WERI-Rb-1 (cell line): ENCODE results near the gene DNAJC13.

Source experiments
- DNase-seq: peaks from one replicate; pipeline ENCODE4 v3.0.0-alpha.2; 2020
- H3K27ac ChIP-seq: fragments of 250-450 bp; sonication (Bioruptor Pico); 2 replicates; pipeline ENCODE4 v1.5.1; 2020; ENCODE audit warnings: mild to moderate bottlenecking, moderate library complexity
- H3K27me3 ChIP-seq: fragments of 250-450 bp; sonication (Bioruptor Pico); 2 replicates; pipeline ENCODE4 v1.5.1; 2021; ENCODE audit warnings: mild to moderate bottlenecking, low read depth, moderate library complexity; ENCODE audit not compliant: insufficient read depth, severe bottlenecking
- H3K36me3 ChIP-seq: fragments of 250-450 bp; sonication (Bioruptor Pico); 2 replicates; pipeline ENCODE4 v1.5.1; 2020; ENCODE audit warnings: mild to moderate bottlenecking, moderate library complexity
- H3K4me3 ChIP-seq: 2 replicates; pipeline ENCODE4 v1.5.1; 2011; ENCODE audit warnings: low read depth, mild to moderate bottlenecking, control low read depth, low read length
- H3K9me3 ChIP-seq: fragments of 250-450 bp; sonication (Bioruptor Pico); 2 replicates; pipeline ENCODE4 v1.5.1; 2021; ENCODE audit warnings: mild to moderate bottlenecking, moderate library complexity; ENCODE audit not compliant: severe bottlenecking
- CTCF ChIP-seq: IDR thresholded peaks from 2 replicates; pipeline ENCODE4 v1.5.1; 2011; ENCODE audit warnings: low read depth, mild to moderate bottlenecking, control low read depth, inconsistent platforms, low read length

The DNAJC13 gene

GRCh38 chr3:132416161-132416560 lies 1.1 kb upstream of the DNAJC13 start:
- Histone ChIP-seq H3K9me3 (no peaks in the 10 kb centered on the region), H3K27me3 (no peaks in the 10 kb centered on the region), H3K27ac (peak overlapping the region; percentile 94; the same call in 1 of the 2 replicates), H3K36me3 (peaks cover 8% of the 10 kb centered on the region), H3K4me3 (peak overlapping the region; percentile 79; the same call in 1 of the 2 replicates)
- no peak for DNase-seq
- no peak for TF ChIP-seq CTCF

GRCh38 chr3:132417695-132418411 lies 551 bp downstream of the DNAJC13 start:
- Histone ChIP-seq H3K4me3 (peak overlapping the region; percentile 79), H3K36me3 (peaks cover 14% of the 10 kb centered on the region), H3K27ac (peak overlapping the region; percentile 94), H3K9me3 (no peaks in the 10 kb centered on the region), H3K27me3 (no peaks in the 10 kb centered on the region)
- peak; percentile 83 for DNase-seq
- no peak for TF ChIP-seq CTCF

- TF ChIP-seq CTCF = no peak
- no peak for DNase-seq
- Histone ChIP-seq H3K27me3 (no peaks in the 10 kb centered on the region), H3K36me3 (peaks cover 14% of the 10 kb centered on the region), H3K9me3 (no peaks in the 10 kb centered on the region), H3K27ac (peak overlapping the region; percentile 94), H3K4me3 (peak overlapping the region; percentile 79)
These were observed 1.6 kb downstream of the DNAJC13 start for GRCh38 chr3:132418916-132419315.

GRCh38 chr3:132421832-132422231 lies 4.5 kb downstream of the DNAJC13 start:
- Histone ChIP-seq H3K27ac (no peak overlapping the region), H3K4me3 (no peak overlapping the region), H3K36me3 (peaks cover 14% of the 10 kb centered on the region), H3K27me3 (no peaks in the 10 kb centered on the region), H3K9me3 (no peaks in the 10 kb centered on the region)
- TF ChIP-seq CTCF = no peak
- no peak for DNase-seq

- H3K9me3 ChIP-seq = no peaks in the 10 kb centered on the region
- no peaks in the 10 kb centered on the region for H3K27me3 ChIP-seq
- H3K4me3 ChIP-seq = no peak overlapping the region
- TF ChIP-seq CTCF = no peak
- no peak for DNase-seq
- peaks cover 13% of the 10 kb centered on the region for H3K36me3 ChIP-seq
- H3K27ac ChIP-seq = no peak overlapping the region
These were observed 5.2 kb downstream of the DNAJC13 start for GRCh38 chr3:132422531-132422930.

GRCh38 chr3:132432639-132433038 lies 15.3 kb downstream of the DNAJC13 start:
- DNase-seq = no peak
- no peak for TF ChIP-seq CTCF
- Histone ChIP-seq H3K9me3 (no peaks in the 10 kb centered on the region), H3K27ac (no peak overlapping the region), H3K27me3 (no peaks in the 10 kb centered on the region), H3K36me3 (peaks cover 8% of the 10 kb centered on the region), H3K4me3 (no peak overlapping the region)
